CD14-positive monocyte (primary cell): ENCODE data around the gene TBC1D22A. TPM values are rescaled to one million over a fixed set of nuclear protein-coding genes. Genes with fewer than 3 reads are reported as not detected.

Experiments used
- DNase-seq, 3 donors: peaks; one replicate each; pipeline ENCODE4 v3.0.0-alpha.2; 2011 to 2022
- H2AFZ ChIP-seq: 2 replicates; pipeline ENCODE4 v1.6.0; 2012; ENCODE audit warnings: mild to moderate bottlenecking, low read depth, low read length, inconsistent platforms; ENCODE audit not compliant: insufficient read depth, poor library complexity, severe bottlenecking
- H3K27ac ChIP-seq, 2 donors: 1 replicate in 1 of 2; 2 replicates in 1 of 2; pipeline ENCODE4 v1.5.1; 2012 to 2013; ENCODE audit warnings: low read length in 2 of 2, control low read depth in 1 of 2, inconsistent platforms in 1 of 2, low read depth in 1 of 2, mild to moderate bottlenecking in 1 of 2
- H3K27me3 ChIP-seq, 2 donors: one replicate each; pipeline versions ENCODE4 v1.6.0 to v1.6.1; 2011 to 2013; ENCODE audit warnings: low read length in 2 of 2; ENCODE audit not compliant: control insufficient read depth in 2 of 2, insufficient read depth in 2 of 2
- H3K36me3 ChIP-seq, 2 donors: replicated peaks in 1 of 2; 1 replicate in 1 of 2; 2 replicates in 1 of 2; pipeline versions ENCODE4 v1.5.1 to v1.6.1; 2012 to 2013; ENCODE audit warnings: low read length in 2 of 2, control low read depth in 1 of 2, inconsistent platforms in 1 of 2, mild to moderate bottlenecking in 1 of 2; ENCODE audit not compliant: insufficient read depth in 2 of 2, control insufficient read depth in 1 of 2
- H3K4me1 ChIP-seq, 2 donors: 1 replicate in 1 of 2; 2 replicates in 1 of 2; pipeline versions ENCODE4 v1.5.1 to v1.6.1; 2012 to 2013; ENCODE audit warnings: low read length in 2 of 2, control low read depth in 1 of 2, inconsistent platforms in 1 of 2, mild to moderate bottlenecking in 1 of 2, moderate library complexity in 1 of 2; ENCODE audit not compliant: insufficient read depth in 2 of 2, control insufficient read depth in 1 of 2
- H3K4me2 ChIP-seq: replicated peaks from 2 replicates; pipeline ENCODE3; 2012; ENCODE audit warnings: low read length, moderate library complexity, mild to moderate bottlenecking; ENCODE audit not compliant: poor library complexity, severe bottlenecking; ENCODE audit errors: extremely low read depth
- H3K4me3 ChIP-seq, 3 experiments: fragments of 200-600 bp in 1 of 3; sonication (generic) in 1 of 3; replicated peaks in 1 of 3; 1 replicate in 2 of 3; 2 replicates in 1 of 3; pipeline ENCODE4 v1.5.1; 2011 to 2013; ENCODE audit warnings: low read length in 3 of 3, mild to moderate bottlenecking in 3 of 3, control low read depth in 2 of 3, low read depth in 2 of 3, inconsistent platforms in 1 of 3, moderate library complexity in 1 of 3
- H3K79me2 ChIP-seq: 2 replicates; pipeline ENCODE4 v1.6.0; 2012; ENCODE audit warnings: mild to moderate bottlenecking, control low read depth, inconsistent platforms, low read length, moderate library complexity; ENCODE audit not compliant: insufficient read depth
- H3K9ac ChIP-seq: 2 replicates; pipeline ENCODE4 v1.6.0; 2017; ENCODE audit warnings: low read length, mild to moderate bottlenecking; ENCODE audit not compliant: insufficient read depth, poor library complexity, severe bottlenecking
- H3K9me3 ChIP-seq, 2 donors: replicated peaks in 1 of 2; 1 replicate in 1 of 2; 2 replicates in 1 of 2; pipeline versions ENCODE4 v1.5.1 to v1.6.1; 2012 to 2013; ENCODE audit warnings: low read length in 2 of 2, control low read depth in 1 of 2; ENCODE audit not compliant: control insufficient read depth in 1 of 2, insufficient read depth in 1 of 2
- H4K20me1 ChIP-seq: 2 replicates; pipeline ENCODE4 v1.6.0; 2012; ENCODE audit warnings: mild to moderate bottlenecking, low read length, control low read depth, moderate library complexity; ENCODE audit not compliant: insufficient read depth
- H3K27ac Mint-ChIP-seq, 7 donors: one replicate each; pipeline ENCODE4 v1.8.0; 2020; ENCODE audit warnings: mild to moderate bottlenecking in 7 of 7, mixed read lengths in 7 of 7, moderate library complexity in 6 of 7, inconsistent platforms in 2 of 7
- H3K27me3 Mint-ChIP-seq, 3 donors: one replicate each; pipeline ENCODE4 v1.8.0; 2021 to 2022; ENCODE audit warnings: low read depth in 3 of 3, mild to moderate bottlenecking in 3 of 3, mixed read lengths in 3 of 3, moderate library complexity in 3 of 3, inconsistent platforms in 1 of 3
- H3K36me3 Mint-ChIP-seq, 2 donors: one replicate each; pipeline ENCODE4 v1.8.0; 2020; ENCODE audit warnings: mixed read lengths in 2 of 2, inconsistent platforms in 1 of 2, mild to moderate bottlenecking in 1 of 2
- H3K4me1 Mint-ChIP-seq: one replicate; pipeline ENCODE4 v1.8.0; 2020; ENCODE audit warnings: mild to moderate bottlenecking, mixed read lengths
- H3K4me3 Mint-ChIP-seq, 2 donors: one replicate each; pipeline ENCODE4 v1.8.0; 2020; ENCODE audit warnings: mild to moderate bottlenecking in 2 of 2, mixed read lengths in 2 of 2, moderate library complexity in 1 of 2
- H3K9me3 Mint-ChIP-seq, 7 donors: one replicate each; pipeline ENCODE4 v1.8.0; 2020 to 2022; ENCODE audit warnings: mixed read lengths in 7 of 7, mild to moderate bottlenecking in 6 of 7, moderate library complexity in 6 of 7, inconsistent platforms in 2 of 7
- WGBS: methylation state at CpG from one replicate; pipeline ENCODE4 v1.1.5; 2013; ENCODE audit warnings: missing lambda C conversion rate; ENCODE audit not compliant: insufficient coverage; 5-methylcytosine and 5-hydroxymethylcytosine counted together
- intact Hi-C, 2 donors: fragments of 100-400 bp; cut with micrococcal nuclease; formaldehyde crosslinking; loops; one replicate each; pipeline versions ENCODE4 v1.15.0 to v1.15.1; 2023
- polyA plus RNA-seq, 3 donors: library from polyadenylated mRNA; depleted of rRNA in 1 of 3; unstranded in 2 of 3; stranded (reverse) in 1 of 3; fragments of 300-500 nt in 2 of 3; fragments of >200 nt in 1 of 3; fragmentation: Illumina TruSeq in 2 of 3; gene quantifications; 1 replicate in 2 of 3; 2 replicates in 1 of 3; pipeline ENCODE4 v1.2.3, GENCODE V29; 2012 to 2021
- TF ChIP-seq, protein P1 (sequence below): fragments of 200-600 bp; IDR thresholded peaks from one replicate; pipeline ENCODE4 v1.8.0; 2022; ENCODE audit warnings: antibody characterized with exemption, mild to moderate bottlenecking

TBC1D22A gene
- polyA plus RNA-seq, 3 donors: 25.9 to 36.2 (median 29.5) TPM

DNA sequence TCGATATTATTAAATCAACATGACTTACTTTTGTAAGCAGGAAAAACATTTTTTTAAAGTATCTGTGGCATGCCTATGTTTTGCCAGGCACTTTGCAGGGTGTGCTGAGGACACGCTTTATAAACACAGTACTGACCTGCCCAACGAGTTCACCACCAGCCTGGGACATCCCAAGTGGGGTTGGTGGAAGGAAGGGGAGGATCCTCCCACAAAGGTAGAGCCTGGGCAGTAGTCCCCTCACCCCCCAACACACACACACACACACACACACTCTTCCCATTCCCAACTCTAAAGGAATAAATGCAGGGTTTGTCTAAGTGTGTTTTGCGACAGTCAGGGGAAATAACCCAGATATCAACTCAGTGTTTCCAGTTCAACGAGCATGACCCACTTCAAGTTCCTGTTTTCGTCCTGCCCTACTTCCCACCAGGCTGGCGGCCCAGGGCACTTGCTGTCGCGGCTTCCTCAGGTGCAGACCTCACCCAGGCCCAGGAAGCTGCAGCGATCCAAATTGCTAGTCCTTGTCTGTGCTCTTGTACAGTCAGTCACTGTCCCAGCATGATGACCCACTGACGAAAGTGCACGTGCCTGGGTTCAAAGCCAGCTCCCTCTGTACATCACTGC, 27.5 kb upstream of the TBC1D22A start:
- H3K36me3 Mint-ChIP-seq: peaks cover 23 to 31% of the 10 kb centered on the region in 2 donors
- no peaks in the 10 kb centered on the region for H3K27me3 ChIP-seq
- WGBS: 3% methylated on average over 8 of the region's 12 CpGs
- H3K4me2 ChIP-seq: peak overlapping the region; percentile 82
- peaks cover 84% of the 10 kb centered on the region for H3K79me2 ChIP-seq
- peak overlapping the region; percentile 15 for H3K9ac ChIP-seq
- H3K4me3 Mint-ChIP-seq: peak overlapping the region; percentile 71 to 100
- no peaks in the 10 kb centered on the region for H3K9me3 ChIP-seq
- peak overlapping the region; percentile 81 to 93 (median 89) for H3K27ac Mint-ChIP-seq
- peaks cover 0 to 2% (median 2%) of the 10 kb centered on the region in 3 donors for H3K27me3 Mint-ChIP-seq
- peak overlapping the region in 1 of 3 experiments; percentile 87 for H3K4me3 ChIP-seq
- peaks cover 13 to 22% of the 10 kb centered on the region in 2 donors for H3K36me3 ChIP-seq
- TF ChIP-seq, protein P1, sequence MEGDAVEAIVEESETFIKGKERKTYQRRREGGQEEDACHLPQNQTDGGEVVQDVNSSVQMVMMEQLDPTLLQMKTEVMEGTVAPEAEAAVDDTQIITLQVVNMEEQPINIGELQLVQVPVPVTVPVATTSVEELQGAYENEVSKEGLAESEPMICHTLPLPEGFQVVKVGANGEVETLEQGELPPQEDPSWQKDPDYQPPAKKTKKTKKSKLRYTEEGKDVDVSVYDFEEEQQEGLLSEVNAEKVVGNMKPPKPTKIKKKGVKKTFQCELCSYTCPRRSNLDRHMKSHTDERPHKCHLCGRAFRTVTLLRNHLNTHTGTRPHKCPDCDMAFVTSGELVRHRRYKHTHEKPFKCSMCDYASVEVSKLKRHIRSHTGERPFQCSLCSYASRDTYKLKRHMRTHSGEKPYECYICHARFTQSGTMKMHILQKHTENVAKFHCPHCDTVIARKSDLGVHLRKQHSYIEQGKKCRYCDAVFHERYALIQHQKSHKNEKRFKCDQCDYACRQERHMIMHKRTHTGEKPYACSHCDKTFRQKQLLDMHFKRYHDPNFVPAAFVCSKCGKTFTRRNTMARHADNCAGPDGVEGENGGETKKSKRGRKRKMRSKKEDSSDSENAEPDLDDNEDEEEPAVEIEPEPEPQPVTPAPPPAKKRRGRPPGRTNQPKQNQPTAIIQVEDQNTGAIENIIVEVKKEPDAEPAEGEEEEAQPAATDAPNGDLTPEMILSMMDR: no peak
- H3K4me1 ChIP-seq: peaks cover 45 to 50% of the 10 kb centered on the region in 2 donors
- H3K4me1 Mint-ChIP-seq: peaks cover 49% of the 10 kb centered on the region
- H4K20me1 ChIP-seq: peaks cover 72% of the 10 kb centered on the region
- no peaks in the 10 kb centered on the region for H3K9me3 Mint-ChIP-seq
- intact Hi-C loops: loop anchor here (5.0 to 10.0 kb wide), 3 partner anchors 37 to 140 kb away; no protein-coding TSS in a partner anchor
- no peak overlapping the region for H2AFZ ChIP-seq
- H3K27ac ChIP-seq: peak overlapping the region; percentile 19 to 64
- peak; percentile 69 to 83 (median 82) for DNase-seq

DNA sequence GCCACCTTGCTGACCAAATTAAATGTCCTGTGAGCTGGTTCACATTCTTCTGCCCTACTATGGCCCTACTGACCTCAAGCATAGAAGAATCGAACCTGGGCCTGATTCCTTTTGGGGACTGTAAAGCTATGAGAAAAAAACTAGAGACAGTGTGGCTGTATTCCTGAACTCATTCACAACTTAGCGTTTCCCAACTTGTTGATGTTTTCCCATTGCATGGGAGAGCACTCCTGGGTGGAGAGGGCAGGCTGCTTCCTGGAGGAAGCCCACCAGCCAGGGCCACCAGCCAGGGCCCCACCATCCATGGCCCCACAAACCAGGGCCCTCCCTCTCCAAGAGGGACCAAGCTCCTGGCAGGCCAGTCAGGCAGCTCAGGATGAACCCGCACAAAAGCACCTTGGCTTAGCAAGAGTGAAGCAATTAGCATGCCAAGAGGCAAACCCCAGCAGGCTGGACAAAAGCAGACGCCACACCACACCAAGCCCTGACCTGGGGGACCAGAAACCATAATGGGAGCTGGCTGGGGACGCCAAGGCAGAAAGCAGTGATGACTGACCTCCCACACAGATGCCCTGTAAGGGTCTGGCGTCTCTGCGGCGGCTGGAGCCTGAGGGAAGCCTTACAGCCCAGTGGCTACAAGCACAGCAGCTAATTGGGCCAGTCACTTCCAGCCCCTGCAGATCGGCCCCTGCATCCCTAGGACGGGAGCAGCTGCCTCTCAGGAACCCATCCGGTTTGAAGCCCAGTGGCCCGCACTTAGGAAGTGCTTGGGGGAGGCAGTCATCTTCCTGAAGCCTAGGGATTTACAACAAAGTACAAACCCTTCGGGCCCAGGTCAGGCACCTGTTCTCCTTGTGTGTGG, 26.5 kb upstream of the TBC1D22A start:
- Histone ChIP-seq H2AFZ (no peak overlapping the region), H3K27me3 (no peaks in the 10 kb centered on the region), H3K4me1 (peaks cover 48 to 56% of the 10 kb centered on the region in 2 donors), H3K4me2 (peak overlapping the region; percentile 82), H4K20me1 (peaks cover 62% of the 10 kb centered on the region), H3K9ac (peak overlapping the region; percentile 15), H3K4me3 (peak overlapping the region in 1 of 3 experiments; percentile 87), H3K9me3 (no peaks in the 10 kb centered on the region), H3K79me2 (peaks cover 74% of the 10 kb centered on the region), H3K27ac (peak overlapping the region; percentile 2 to 88), H3K36me3 (peaks cover 10 to 12% of the 10 kb centered on the region in 2 donors)
- Mint-ChIP-seq H3K36me3 (peaks cover 22 to 24% of the 10 kb centered on the region in 2 donors), H3K27ac (peak overlapping the region; percentile 36 to 93 (median 86)), H3K9me3 (peaks cover 0 to 2% (median 0%) of the 10 kb centered on the region in 7 donors), H3K27me3 (peaks cover 0 to 2% (median 2%) of the 10 kb centered on the region in 3 donors), H3K4me3 (peak overlapping the region; percentile 100), H3K4me1 (peaks cover 55% of the 10 kb centered on the region)
- 63% methylated on average over 9 of the region's 13 CpGs for WGBS
- TF ChIP-seq, protein P1: no peak
- intact Hi-C loops: loop anchor here (5.0 to 10.0 kb wide), 3 partner anchors 36 to 141 kb away; no protein-coding TSS in a partner anchor
- DNase-seq: no peak
